ENCODE measurements around the gene BCAR1.
"Not testable (repeated sequence)": the region's sequence is repeated elsewhere in the genome, so short reads cannot be mapped to it uniquely, and the experiment has no call there.

Gene BCAR1

GRCh38 chr16:75224306-75225082 lies 26.9 kb downstream of the BCAR1 start:
- no peaks in the 10 kb centered on the region for H3K36me3 Mint-ChIP-seq
- peaks cover 4 to 11% of the 10 kb centered on the region in 2 donors for H3K4me1 Mint-ChIP-seq
- H3K9me3 Mint-ChIP-seq: no peaks in the 10 kb centered on the region
- H3K27me3 Mint-ChIP-seq: peaks cover 50 to 62% of the 10 kb centered on the region in 2 donors
- no peak for ATAC-seq (replicated peaks)
- no peak for DNase-seq
- H3K27ac Mint-ChIP-seq: no peak overlapping the region
- H3K4me3 Mint-ChIP-seq: no peak overlapping the region

- H3K36me3 Mint-ChIP-seq; DNase-seq; H3K4me3 Mint-ChIP-seq; H3K9me3 Mint-ChIP-seq; ATAC-seq (replicated peaks); H3K27ac Mint-ChIP-seq: not testable (repeated sequence)
- Mint-ChIP-seq H3K27me3 (peaks cover 40 to 49% of the 10 kb centered on the region in 2 donors), H3K4me1 (peaks cover 9 to 17% of the 10 kb centered on the region in 2 donors)
These were observed 28.3 kb downstream of the BCAR1 start for GRCh38 chr16:75223129-75223528.

- H3K27ac Mint-ChIP-seq: no peak overlapping the region
- no peak overlapping the region for H3K4me3 Mint-ChIP-seq
- no peaks in the 10 kb centered on the region for H3K36me3 Mint-ChIP-seq
- DNase-seq: no peak
- H3K9me3 Mint-ChIP-seq: no peaks in the 10 kb centered on the region
- peaks cover 32 to 41% of the 10 kb centered on the region in 2 donors for H3K27me3 Mint-ChIP-seq
- no peak for ATAC-seq (replicated peaks)
- peaks cover 9 to 19% of the 10 kb centered on the region in 2 donors for H3K4me1 Mint-ChIP-seq
These were observed 29.1 kb downstream of the BCAR1 start for GRCh38 chr16:75222271-75222783.

DNA sequence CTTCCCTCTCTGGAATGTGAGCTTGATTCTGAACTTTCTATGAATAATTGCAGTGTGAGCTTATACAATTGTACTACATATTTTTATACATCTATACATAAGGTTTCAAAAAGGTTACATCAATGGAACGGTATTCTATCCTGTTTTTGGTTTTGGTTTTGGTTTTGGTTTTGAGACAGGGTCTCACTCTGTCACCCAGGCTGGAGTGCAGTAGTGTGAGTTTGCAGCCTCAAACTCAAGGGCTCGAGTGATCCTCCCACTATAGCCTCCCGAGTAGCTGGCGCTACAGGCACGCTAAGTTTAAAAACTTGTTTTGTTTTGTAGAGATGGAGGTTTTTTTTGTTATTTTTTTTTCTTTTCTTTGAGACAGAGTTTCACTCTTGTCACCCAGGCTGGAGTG lies 31.6 kb downstream of the BCAR1 start:
- DNase-seq: no peak

GRCh38 chr16:75219088-75219487 lies 32.3 kb downstream of the BCAR1 start:
- no peak for DNase-seq
- H3K4me3 Mint-ChIP-seq: no peak overlapping the region
- no peak overlapping the region for H3K27ac Mint-ChIP-seq
- peaks cover 6 to 21% of the 10 kb centered on the region in 2 donors for H3K27me3 Mint-ChIP-seq
- H3K36me3 Mint-ChIP-seq: no peaks in the 10 kb centered on the region
- no peak for ATAC-seq (replicated peaks)
- H3K4me1 Mint-ChIP-seq: peaks cover 9 to 19% of the 10 kb centered on the region in 2 donors
- no peaks in the 10 kb centered on the region for H3K9me3 Mint-ChIP-seq

More for the DNA sequence above, 31.6 kb downstream of the BCAR1 start:
- Mint-ChIP-seq H3K27ac (peak overlapping the region; percentile 47), H3K36me3 (no peaks in the 10 kb centered on the region), H3K4me1 (peaks cover 9 to 19% of the 10 kb centered on the region in 2 donors), H3K27me3 (peaks cover 14 to 26% of the 10 kb centered on the region in 2 donors), H3K4me3 (peak overlapping the region in 1 of 2 donors; percentile 44), H3K9me3 (no peaks in the 10 kb centered on the region)
- ATAC-seq (replicated peaks): no peak

DNA sequence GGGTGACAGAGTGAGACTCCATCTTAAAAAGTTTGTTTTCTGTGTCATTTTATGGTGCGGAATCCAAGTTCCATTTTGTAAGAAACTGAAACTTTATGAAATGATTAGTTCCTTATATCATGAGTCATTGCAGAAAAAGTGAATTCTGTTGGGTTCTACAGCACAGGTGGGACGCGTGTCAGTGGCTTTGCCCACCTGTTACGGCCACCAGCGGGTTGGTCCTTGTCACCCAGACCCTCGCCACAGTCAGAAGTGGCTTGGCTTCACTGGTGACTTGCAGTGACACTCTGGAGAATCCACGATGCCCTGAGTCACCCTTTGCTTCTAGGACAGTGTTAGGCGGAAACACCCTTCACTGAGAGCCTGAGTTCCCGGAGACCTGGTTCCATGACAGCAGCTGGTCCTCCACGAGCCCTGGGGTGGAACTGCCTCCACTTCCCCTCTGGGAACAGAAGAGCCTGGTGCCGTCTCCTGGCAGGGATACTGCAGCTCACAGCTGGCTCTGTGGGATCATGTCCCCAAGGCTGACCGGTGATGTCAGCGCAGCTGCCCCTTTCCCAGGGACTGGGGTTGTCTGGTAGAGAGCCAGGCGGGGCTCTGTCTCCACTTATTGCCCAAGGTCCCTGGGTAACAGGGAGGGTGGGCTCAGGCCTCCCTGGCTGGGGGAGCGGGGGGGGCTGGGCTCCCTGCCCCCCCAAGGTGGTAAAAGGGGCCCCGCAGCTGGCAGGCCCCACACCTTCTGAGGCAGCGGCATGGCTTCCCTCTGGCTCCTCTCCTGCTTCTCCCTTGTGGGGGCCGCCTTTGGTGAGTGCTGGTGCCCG lies 33.0 kb downstream of the BCAR1 start, which contains the start of gene CTRB1:
TSS of gene CTRB1 (plus strand) at position 733 of the 821 bp plus-strand sequence. CDS start at position 753, 20 bp downstream.
- no peaks in the 10 kb centered on the region for H3K9me3 Mint-ChIP-seq
- H3K4me3 Mint-ChIP-seq: peak within 1 kb of the TSS in 1 of 2 donors; percentile 44
- peak within 1 kb of the TSS; percentile 47 for H3K27ac Mint-ChIP-seq
- H3K27me3 Mint-ChIP-seq: peaks cover 6 to 25% of the 10 kb centered on the region in 2 donors
- DNase-seq (peak; percentile 27), ATAC-seq (replicated peaks) (peak; percentile 78 to 83)
- H3K36me3 Mint-ChIP-seq: no peaks in the 10 kb centered on the region
- peaks cover 9 to 19% of the 10 kb centered on the region in 2 donors for H3K4me1 Mint-ChIP-seq

DNA sequence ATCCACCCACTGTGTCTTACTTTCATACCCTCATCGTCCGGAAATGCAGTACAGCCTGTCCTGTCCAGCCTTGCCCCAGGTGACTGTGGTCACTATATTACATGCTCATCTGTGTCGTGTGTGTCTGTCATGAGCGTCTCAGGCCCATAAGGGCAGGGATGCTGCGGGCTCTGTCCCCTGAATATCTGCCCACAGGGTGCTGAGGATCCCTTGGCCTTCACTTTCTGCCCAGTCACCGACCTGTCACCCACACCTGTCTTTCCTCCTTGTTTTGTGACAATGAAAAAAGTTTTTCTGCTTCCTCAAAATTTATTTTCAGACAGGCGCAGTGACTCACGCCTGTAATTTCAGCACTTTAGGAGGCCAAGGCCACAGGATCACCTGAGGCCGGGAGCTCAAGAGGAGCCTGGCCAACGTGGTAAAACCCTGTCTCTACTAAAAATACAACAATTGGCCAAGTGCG lies 34.0 kb downstream of the BCAR1 start:
- H3K27ac Mint-ChIP-seq: no peak overlapping the region

GRCh38 chr16:75216576-75216975 lies 34.8 kb downstream of the BCAR1 start:
- no peak for ATAC-seq (replicated peaks)
- no peak for DNase-seq
- H3K27me3 Mint-ChIP-seq: peaks cover 15 to 30% of the 10 kb centered on the region in 2 donors
- H3K4me3 Mint-ChIP-seq: no peak overlapping the region
- H3K27ac Mint-ChIP-seq: no peak overlapping the region
- peaks cover 9 to 19% of the 10 kb centered on the region in 2 donors for H3K4me1 Mint-ChIP-seq
- no peaks in the 10 kb centered on the region for H3K36me3 Mint-ChIP-seq
- H3K9me3 Mint-ChIP-seq: no peaks in the 10 kb centered on the region

More for the DNA sequence above, 34.0 kb downstream of the BCAR1 start:
- DNase-seq (no peak), ATAC-seq (replicated peaks) (peak in 1 of 2 donors; percentile 24)
- Mint-ChIP-seq H3K36me3 (no peaks in the 10 kb centered on the region), H3K4me3 (no peak overlapping the region), H3K9me3 (no peaks in the 10 kb centered on the region), H3K4me1 (peaks cover 9 to 19% of the 10 kb centered on the region in 2 donors), H3K27me3 (peaks cover 13 to 30% of the 10 kb centered on the region in 2 donors)

- no peak for ATAC-seq (replicated peaks)
These were observed 35.3 kb downstream of the BCAR1 start for GRCh38 chr16:75216127-75216526.

DNA sequence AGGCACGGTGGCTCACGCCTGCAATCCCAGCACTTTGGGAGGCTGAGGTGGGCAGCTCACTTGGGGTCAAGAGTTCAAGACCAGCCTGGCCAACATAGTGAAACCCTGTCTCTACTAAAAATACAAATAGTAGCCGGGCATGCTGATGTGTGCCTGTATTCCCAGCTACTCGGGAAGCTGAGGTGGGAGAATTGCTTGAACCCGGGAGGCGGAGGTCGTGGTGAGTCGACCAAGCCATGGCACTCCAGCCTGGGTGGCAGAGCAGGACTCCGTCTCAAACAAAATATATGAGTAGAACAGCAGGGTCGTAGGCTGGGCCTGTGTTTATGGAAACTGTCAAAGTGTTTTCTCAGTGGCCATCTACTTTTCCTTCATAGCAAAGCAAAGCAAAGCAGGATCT lies 40.1 kb downstream of the BCAR1 start:
- H3K4me1 Mint-ChIP-seq; H3K27ac Mint-ChIP-seq; ATAC-seq (replicated peaks); H3K4me3 Mint-ChIP-seq; DNase-seq; H3K9me3 Mint-ChIP-seq; H3K36me3 Mint-ChIP-seq: not testable (repeated sequence)
- H3K27me3 Mint-ChIP-seq: peaks cover 18 to 46% of the 10 kb centered on the region in 2 donors

More at GRCh38 chr16:75216127-75216526, 35.3 kb downstream of the BCAR1 start:
- peaks cover 9 to 19% of the 10 kb centered on the region in 2 donors for H3K4me1 Mint-ChIP-seq
- no peak overlapping the region for H3K4me3 Mint-ChIP-seq
- no peaks in the 10 kb centered on the region for H3K9me3 Mint-ChIP-seq
- H3K27ac Mint-ChIP-seq: no peak overlapping the region
- DNase-seq: no peak
- peaks cover 15 to 30% of the 10 kb centered on the region in 2 donors for H3K27me3 Mint-ChIP-seq
- H3K36me3 Mint-ChIP-seq: no peaks in the 10 kb centered on the region

- no peaks in the 10 kb centered on the region for H3K36me3 Mint-ChIP-seq
- no peaks in the 10 kb centered on the region for H3K9me3 Mint-ChIP-seq
- H3K27me3 Mint-ChIP-seq: peaks cover 18 to 39% of the 10 kb centered on the region in 2 donors
These were observed 41.5 kb downstream of the BCAR1 start for GRCh38 chr16:75209944-75210343.

DNA sequence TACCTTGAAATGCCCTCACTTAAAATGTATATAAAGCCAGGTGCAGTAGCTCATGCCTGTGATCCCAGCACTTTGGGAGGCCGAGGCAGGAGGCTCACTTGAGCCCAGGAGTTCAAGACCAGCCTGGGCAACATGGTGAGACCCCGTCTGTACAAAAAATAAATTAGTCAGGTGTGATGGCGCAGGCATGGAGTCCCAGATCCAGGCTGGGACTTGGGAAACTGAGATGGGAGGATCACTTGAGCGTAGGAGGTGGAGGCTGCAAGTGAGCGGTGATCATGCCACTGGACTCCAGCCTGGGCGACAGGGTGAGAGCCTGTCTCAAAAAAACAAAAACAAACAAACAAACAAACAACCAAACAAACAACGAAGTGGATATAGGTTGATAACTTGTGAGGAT lies 41.9 kb downstream of the BCAR1 start:
- H3K9me3 Mint-ChIP-seq; ATAC-seq (replicated peaks); H3K27ac Mint-ChIP-seq; H3K4me1 Mint-ChIP-seq; H3K4me3 Mint-ChIP-seq; DNase-seq; H3K36me3 Mint-ChIP-seq: not testable (repeated sequence)
- H3K27me3 Mint-ChIP-seq: peaks cover 18 to 39% of the 10 kb centered on the region in 2 donors

More at GRCh38 chr16:75209944-75210343, 41.5 kb downstream of the BCAR1 start:
- Mint-ChIP-seq H3K4me3 (no peak overlapping the region), H3K4me1 (no peaks in the 10 kb centered on the region), H3K27ac (no peak overlapping the region)
- DNase-seq (no peak), ATAC-seq (replicated peaks) (no peak)

- no peaks in the 10 kb centered on the region for H3K4me1 Mint-ChIP-seq
- no peaks in the 10 kb centered on the region for H3K36me3 Mint-ChIP-seq
- DNase-seq (no peak), ATAC-seq (replicated peaks) (no peak)
- H3K27me3 Mint-ChIP-seq: peaks cover 22 to 41% of the 10 kb centered on the region in 2 donors
- no peak overlapping the region for H3K4me3 Mint-ChIP-seq
- no peak overlapping the region for H3K27ac Mint-ChIP-seq
- no peaks in the 10 kb centered on the region for H3K9me3 Mint-ChIP-seq
These were observed 42.4 kb downstream of the BCAR1 start for GRCh38 chr16:75208861-75209505.
